HPDE6-E6E7 (cell line): ENCODE data around the gene IL16.

Experiments used
- DNase-seq: peaks from one replicate; pipeline ENCODE4 v3.0.0; 2011; ENCODE audit warnings: missing footprints; ENCODE audit errors: extremely low spot score

Gene IL16

DNA sequence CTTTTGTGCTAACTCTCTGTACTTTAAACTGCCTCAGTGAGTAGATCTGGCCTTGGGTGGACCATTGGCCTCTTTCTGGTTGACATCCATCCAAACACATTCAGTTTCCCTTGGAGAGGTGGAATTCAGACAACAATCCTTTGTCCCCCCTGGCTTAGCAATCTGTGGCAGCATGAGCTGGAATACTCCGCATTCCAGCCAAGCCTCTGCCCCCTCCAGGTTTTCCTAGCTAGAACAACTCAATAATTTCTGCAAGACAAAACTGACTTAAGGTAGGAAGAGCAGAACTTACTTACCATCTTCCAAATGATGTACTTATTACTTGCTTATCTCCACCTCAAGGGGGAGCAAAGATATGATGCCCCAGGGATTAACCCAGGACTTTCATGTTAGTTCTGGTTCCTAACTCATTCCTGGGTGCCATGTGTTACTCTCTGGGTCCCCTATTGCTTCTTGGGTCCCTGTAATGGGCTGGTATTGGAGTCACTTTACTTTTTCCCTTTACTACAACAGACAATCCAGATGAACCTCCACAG is 21.8 kb upstream of the IL16 start:
- DNase-seq, result no peak

DNA sequence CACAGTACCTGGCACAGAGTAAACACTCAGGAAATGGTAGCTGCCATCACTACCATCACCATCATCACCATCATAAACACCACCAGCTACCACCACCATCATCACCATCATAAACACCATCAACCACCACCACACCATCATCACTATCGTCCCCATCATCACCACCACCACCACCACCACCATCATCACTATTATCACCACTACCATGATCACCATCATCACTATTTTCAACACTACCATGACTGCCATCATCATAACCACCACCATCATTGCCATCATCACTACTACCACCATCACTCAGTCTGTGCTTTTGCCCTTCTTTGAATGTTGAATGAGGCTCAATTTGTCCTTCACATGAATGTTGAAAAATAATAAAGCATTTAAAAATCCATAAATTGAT is 21.2 kb upstream of the IL16 start:
- DNase-seq, result no peak

GRCh38 chr15:81176291-81176893 is 20.3 kb upstream of the IL16 start:
- no peak for DNase-seq

DNA sequence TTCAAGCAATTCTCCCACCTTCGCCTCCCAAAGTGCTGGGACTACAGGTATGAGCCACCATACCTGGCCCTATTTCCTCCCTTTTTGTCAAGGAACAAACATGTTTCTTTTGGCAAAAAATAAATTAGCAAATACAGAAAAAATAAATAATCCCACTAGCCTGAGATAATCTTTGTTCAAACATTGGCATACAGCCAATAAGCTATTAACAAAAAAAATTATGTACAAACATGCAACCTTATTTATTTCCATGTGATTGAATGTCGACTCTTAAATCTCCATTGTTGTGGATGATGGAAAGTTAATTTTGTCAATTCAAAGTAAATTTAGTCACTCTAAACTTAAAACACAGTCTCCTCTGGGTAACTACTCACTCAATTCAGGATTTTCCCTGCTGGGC is 18.3 kb upstream of the IL16 start:
- DNase-seq, result no peak

DNA sequence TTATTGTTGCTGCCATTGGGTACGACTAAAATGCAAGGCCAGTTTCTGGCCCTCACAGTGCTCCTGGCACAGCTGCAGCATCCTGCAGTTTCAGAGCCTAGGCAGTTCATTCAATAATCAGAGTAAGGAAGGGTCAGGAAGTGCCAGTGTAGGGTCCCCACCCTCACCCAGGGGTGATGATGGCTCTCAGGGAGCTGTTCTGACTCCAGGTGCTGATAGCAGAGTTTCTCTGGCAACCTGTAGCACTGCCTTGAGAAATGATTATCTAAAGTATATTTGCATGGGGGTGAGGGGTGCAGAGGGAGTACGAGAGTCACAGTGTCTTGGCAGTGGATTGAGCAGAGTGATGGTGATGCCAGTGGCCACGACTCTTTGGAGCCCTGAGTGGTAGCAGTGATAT is 15.5 kb upstream of the IL16 start:
- DNase-seq, result no peak

GRCh38 chr15:81182031-81182755 is 14.5 kb upstream of the IL16 start:
- DNase-seq, result no peak

DNA sequence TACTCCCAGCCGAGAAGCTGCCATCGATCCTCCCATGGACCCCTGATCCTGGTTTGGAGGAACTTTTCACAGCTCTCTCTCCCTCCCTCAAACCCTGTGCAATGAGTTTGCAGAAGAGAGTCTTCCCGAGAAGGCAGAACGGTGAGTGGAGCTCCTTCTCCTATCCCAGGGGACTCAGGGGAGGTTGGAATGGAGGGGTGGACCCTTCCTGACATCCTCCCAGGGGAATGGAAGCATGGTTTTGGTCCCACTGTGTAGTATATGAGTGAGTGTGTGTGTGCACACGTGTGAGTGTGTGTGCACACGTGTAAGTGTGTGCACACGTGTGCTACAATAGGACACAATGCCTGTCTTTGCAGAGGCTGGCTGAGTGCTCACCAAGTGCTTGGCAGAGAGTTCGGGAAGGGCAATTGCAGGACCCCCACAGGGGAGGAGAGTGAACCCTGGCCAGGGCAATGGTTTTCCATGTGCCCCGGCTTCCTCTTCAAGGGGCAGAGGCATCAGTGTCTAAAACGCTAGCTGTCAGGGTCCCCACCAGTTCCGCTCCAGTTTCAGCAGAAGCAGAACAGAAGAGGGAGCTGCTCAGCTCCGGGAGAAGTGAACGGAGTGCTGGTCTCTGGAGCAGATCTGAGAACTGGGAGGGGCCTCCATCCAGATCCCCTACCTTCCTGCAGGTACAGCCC is 13.8 kb upstream of the IL16 start:
- no peak for DNase-seq

DNA sequence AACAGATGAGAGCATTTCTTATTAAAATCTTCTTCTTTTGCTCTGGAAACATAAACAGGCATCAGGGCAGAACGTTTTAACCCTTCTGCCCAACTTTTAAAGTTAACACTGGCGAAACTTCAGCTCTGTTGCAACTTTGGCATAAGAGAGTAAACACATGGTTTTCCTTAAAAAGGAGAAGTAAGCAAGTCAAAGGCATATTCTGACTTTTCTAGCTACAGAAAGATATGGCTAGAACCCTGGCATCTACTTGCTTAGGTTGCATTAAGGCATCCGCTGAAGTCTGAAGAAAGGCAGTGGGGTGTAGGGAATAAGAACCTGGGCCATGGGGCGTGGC is 13.3 kb upstream of the IL16 start:
- no peak for DNase-seq

DNA sequence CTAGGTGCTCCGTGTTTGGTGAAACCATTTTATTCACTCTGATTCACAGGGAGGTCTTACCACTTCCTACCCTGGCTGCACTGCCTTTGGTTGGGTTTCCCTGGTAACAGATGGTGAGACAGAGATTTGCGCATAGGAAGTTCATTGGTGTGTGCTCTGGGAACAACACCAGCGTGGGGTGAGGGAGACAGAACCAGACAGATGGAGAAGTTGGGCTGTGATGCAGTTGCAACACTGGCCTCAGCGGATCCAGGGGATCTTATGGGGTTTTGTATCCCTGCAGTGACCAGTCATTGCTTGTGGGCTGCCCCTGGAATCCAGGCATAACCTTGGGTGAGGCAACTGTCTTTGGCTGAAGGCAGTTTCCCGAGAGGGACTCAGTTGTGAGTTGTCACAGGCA is 12.5 kb upstream of the IL16 start:
- DNase-seq, result no peak

- DNase-seq, result no peak
Observed at GRCh38 chr15:81185631-81186295, 10.9 kb upstream of the IL16 start.

DNA sequence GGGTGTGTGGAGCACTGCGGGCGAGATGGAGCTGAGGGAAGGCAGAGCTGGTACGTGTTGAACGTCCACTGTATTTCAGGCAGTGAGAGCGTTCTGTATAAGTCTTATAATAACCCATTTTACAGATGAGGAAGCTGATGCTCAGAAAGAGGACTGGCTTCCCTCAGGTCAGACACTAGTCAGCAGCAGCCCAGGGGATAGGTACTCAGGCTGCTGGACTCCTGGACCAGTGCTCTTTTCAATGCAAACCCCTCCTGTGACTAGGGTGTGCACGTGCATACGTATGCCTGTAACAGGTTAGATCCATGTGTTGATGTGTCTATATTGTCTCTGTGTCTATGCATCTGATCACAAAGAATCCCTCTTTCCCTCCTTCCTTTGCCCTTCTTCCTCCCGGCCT is 8.3 kb upstream of the IL16 start:
- no peak for DNase-seq

- no peak for DNase-seq
Observed at GRCh38 chr15:81189583-81190283, 6.9 kb upstream of the IL16 start.

GRCh38 chr15:81190922-81191507 is 5.7 kb upstream of the IL16 start:
- no peak for DNase-seq

DNA sequence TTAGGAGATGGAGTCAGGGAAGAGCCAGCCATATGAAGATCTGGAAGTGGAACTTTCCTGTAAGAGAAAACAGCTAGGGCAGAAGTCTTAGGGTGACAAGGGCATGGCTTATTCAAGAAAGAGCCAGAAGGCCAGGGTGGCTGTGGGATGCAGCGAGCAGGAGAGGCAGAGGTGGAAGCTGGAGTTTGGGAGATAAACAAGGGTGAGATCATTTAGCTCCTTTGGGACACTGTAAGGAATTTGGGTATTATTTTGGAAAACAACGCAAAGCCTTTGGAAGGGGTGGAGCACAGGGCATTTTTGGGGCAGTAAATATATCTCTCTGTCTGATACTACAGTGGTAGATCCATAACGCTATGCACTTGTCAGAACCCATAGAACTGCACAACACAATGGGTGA is 5.0 kb upstream of the IL16 start:
- no peak for DNase-seq

GRCh38 chr15:81194723-81195122 is 2.0 kb upstream of the IL16 start:
- DNase-seq, result no peak

GRCh38 chr15:81195339-81195864 is 1.3 kb upstream of the IL16 start:
- DNase-seq, result no peak

- no peak for DNase-seq
Observed at GRCh38 chr15:81197255-81197630, 564 bp downstream of the IL16 start.

GRCh38 chr15:81197688-81198281 is 1.1 kb downstream of the IL16 start:
- DNase-seq, result no peak

DNA sequence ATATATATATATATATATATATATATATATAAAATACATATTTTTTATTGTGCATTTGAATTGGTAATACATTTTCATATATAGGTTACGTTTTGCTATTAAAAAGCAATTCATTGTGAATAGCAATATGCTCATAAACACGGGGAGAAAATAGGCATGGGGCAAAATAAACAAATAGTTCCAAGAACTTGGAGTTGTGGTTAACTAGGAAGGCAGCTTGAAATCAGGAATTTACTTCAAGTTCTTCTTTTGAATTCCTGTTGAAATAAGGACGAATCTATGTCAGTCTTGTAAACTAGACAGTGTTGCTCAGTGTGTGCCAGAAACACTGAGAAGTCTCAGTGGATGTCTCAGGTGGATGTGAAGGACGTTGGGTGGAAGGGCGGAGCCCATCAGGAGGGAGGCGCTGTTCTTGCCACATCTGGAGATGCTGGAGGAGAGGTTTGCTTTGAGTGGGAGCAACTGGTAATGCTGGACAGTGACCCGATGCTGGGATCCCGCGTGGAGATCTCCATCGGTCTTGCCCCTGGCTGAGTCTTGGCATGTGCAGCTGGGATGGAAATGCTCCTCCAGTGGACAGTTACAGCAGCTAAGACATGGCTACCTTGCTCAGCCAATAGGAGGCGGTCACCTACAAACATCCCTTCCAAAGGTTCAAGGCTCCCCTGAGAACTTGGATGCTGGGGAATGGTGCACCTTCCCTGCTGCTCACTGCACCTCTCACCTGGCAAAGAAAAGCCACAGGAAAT is 2.5 kb downstream of the IL16 start:
- no peak for DNase-seq

GRCh38 chr15:81206018-81206417 is 9.3 kb downstream of the IL16 start:
- DNase-seq, result no peak
